ENCODE data around the gene KCNE1. TPM values are rescaled to one million over a fixed set of nuclear protein-coding genes. Genes with fewer than 3 reads are reported as not detected.
"Not testable (repeated sequence)": the region's sequence is repeated elsewhere in the genome, so short reads cannot be mapped to it uniquely, and the experiment has no call there.

The KCNE1 gene
- total RNA-seq, 1 experiment from 2014 or later, result not detected

DNA sequence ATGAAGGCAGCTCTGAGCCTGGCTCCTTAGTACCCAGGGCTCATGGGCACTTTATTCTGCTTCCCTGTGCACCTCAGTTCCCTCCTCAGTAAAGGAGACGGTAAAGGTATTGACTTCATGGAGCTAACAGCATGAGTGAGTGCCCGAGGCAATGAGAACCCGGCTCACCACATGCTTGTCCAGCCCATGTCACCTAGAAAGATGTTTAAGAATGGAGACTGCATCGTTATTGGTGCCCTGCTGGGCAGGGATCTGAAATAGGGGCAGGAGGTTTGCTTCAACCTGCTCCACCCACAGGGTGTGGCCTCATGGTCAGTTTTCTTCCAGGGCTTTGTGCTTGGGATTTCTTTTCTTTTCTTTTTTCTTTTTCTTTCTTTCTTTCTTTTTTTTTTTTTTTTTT lies 7.0 kb upstream of the KCNE1 start:
- no peak for DNase-seq (ENCODE audit: low read depth)
- in situ Hi-C loops (cut with HindIII; ENCODE audit: low pct_unique_long_range_greater_than_20kb, low sequenced_read_pairs), result no loop called here

DNA sequence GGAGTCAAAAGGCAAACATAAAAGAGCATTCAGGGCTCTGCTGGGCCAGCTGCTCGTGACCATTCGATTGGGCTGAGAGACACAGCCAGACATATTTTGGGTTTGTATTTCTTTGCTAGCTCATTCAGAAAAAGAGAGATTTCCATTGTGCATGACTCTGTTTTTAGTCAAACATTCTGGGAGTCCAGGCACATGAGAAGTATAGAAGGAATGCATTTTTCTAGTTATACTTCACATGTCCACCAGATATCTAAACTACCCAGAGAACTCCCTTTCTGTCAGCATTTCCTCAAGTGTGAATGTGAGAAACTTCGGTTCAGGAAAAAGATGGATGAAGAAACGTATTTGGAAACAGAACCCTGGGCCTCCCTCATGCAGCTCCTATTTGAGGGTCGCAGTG lies 6.3 kb upstream of the KCNE1 start:
- no peak for DNase-seq (ENCODE audit: low read depth)
- in situ Hi-C loops (cut with HindIII; ENCODE audit: low pct_unique_long_range_greater_than_20kb, low sequenced_read_pairs), result no loop called here

DNA sequence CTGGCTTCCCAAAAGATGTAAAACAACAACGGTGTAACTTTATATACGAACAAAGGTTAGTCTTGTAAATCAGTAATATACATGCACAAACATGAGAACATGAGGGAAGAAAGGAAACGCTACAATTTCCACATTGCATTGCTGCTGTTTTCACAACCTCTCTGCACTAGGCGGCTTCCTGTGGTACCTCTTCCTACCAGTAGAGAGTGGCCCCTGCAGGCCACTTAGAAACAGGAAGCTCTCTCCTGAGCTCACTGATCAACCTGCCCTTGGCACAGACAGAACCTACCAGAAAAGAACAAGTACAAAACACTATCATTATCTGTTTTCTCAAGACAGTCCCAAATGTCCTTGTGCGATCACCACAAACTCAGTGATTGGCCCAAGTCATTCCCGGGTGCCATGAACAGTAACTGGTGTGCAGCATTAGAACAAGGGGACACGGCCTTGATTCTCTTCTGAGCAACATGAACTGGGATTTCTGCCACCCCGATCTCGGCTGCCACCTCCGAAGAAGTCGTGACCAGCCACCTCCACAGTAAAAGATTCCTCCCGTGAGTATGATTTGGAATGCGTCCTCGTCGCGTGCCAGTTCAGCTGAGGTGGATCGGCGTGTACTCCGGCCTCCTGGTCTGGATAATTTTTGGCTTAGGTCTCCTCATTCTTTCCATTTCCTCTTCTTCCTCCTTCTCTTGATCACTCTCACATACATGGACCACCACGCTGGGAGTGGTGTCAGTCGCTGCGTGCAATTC lies 5.7 kb upstream of the KCNE1 start:
- DNase-seq (ENCODE audit: low read depth), result no peak
- in situ Hi-C loops (cut with HindIII; ENCODE audit: low pct_unique_long_range_greater_than_20kb, low sequenced_read_pairs), result no loop called here

DNA sequence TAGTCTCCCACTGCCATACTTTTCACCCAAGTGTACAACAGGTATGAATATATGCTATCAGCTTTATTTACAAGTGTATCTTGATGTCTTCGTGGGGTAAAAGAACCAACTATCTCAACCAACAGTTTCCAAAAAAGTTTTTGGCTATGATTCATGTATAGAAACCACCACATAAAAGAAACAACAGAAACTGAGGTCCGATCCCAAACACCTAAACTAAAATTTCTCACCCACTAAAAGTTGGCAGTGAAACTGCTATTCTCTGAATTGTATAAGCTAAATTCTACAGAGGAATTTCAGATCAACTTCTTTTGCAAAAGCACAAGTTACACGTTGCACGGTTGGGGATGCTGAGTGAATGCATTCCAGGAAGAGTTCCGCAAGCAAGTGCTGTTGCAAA lies 5.0 kb upstream of the KCNE1 start:
- in situ Hi-C loops (cut with HindIII; ENCODE audit: low pct_unique_long_range_greater_than_20kb, low sequenced_read_pairs), result no loop called here

DNA sequence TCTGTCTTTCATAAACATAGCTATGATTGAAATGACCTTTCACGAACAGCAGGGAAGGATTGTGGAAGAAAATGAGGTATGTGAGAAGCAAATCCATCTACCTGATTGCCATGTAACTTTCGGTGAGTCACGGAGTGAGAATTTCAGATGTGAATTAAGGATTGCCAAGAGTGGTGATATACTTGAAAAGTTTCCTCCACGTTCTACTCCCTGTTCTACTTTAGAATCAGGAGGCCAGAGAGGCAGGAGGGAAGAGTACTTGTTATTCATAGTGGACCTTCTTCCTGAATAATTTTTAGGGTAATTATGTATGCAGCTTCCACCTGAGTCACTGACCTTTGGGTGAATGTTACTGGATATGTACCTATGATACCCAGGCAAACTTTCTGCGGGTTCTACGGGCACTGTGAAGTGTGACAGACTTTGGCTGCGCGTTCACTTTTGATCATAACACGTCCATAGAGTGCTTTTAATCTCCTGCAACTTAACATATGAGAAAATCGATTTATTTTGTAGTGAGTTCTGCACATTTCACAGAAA lies 2.6 kb upstream of the KCNE1 start:
- no peak for DNase-seq (ENCODE audit: low read depth)
- in situ Hi-C loops (cut with HindIII; ENCODE audit: low pct_unique_long_range_greater_than_20kb, low sequenced_read_pairs), result no loop called here

More for the DNA sequence above, 5.0 kb upstream of the KCNE1 start:
- DNase-seq (ENCODE audit: low read depth), result no peak

DNA sequence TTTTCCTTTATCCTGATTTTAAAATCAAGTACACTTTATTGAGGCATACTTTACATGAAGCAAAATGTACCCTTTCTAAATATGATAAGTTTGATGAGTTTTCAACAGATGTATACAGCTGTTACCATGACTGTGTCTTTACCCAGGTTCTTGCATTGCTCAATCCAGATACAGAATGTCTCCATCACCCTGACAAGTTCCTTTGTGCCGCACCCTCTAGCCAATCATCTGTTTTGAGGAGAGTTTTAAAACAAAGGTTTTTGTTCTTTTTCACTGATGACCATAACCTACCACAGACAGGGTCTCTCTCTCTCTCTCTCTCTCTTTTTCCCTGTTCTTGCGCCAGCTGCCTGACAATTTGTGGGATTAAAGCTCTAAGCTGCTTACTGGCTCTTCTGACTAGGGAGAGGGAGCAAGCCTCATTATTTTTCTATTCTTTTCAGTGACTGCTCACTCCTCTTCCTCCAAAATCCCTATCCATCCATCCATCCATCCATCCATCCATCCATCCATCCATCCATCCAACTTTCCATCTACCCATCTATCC lies 1.2 kb upstream of the KCNE1 start:
- no peak for DNase-seq (ENCODE audit: low read depth)
- in situ Hi-C loops (cut with HindIII; ENCODE audit: low pct_unique_long_range_greater_than_20kb, low sequenced_read_pairs), result no loop called here

DNA sequence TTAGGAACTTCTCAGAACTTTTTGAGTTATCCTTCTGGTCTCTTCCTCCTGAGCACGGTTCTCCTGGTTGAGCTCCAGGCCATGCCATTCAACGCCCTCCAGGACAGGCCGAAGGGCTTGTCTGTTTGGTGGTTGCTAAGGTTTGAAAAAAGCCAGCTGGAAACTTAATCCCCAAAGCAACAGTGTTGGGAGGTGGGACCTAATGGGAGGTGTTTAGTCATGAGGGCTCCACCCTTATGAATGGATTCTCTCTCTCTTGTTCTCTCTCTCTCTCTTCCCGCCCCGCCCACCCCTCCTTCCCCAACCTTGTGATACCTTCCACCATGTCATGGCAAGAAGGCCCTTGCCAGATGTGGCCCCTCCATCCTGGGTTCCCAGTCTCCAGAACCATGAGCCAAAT lies 829 bp downstream of the KCNE1 start:
- DNase-seq (ENCODE audit: low read depth), result no peak
- in situ Hi-C loops (cut with HindIII; ENCODE audit: low pct_unique_long_range_greater_than_20kb, low sequenced_read_pairs), result no loop called here

DNA sequence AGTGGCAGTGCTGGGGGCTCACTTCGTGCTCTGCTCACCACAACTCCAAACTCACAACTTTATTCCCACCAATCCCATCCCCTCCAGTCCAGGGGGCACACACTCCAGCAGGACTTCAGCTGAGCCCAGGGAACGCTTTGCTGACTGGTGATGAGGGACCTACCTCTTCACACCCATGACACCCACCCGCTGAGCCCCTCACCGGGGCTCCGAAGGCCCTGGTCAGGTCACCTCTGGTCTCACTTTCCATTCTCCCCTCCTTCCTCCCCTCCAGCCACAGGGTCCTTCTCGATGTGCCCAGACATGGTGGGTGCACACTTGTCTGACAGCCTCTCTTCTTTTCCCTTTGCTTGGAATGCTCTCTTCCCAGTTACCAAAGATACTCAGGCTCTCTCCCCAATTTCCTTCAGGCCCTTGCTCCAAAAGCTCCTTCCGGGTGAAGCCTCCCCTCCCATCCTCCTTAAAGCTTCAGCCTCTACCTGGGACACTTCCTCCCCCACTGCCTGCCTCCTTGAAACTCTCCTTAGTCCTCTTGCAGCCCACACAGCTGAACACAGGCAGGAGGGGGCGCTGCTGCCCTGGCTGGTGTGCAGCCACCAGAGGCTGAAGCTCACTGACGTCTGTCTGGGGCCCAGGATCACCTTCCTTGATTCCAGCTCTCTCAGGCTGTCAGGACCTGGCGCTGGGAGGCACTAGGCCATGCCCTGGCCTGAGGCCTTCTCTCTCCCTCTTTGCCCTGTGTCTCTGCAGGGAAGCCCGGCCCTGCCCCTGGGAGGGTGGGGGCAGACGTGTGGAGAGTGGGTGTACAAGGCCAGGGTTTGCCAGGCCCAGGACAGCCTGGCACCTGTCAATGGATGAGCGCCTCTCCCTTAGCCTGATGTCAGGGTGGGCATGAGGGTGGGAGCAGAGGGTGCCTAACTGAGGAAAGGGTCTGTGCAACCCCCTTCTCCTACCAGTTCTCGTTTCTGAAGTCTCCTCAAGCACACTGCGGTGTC lies 1.6 kb downstream of the KCNE1 start:
- DNase-seq (ENCODE audit: low read depth), result no peak
- in situ Hi-C loops (cut with HindIII; ENCODE audit: low pct_unique_long_range_greater_than_20kb, low sequenced_read_pairs), result no loop called here

DNA sequence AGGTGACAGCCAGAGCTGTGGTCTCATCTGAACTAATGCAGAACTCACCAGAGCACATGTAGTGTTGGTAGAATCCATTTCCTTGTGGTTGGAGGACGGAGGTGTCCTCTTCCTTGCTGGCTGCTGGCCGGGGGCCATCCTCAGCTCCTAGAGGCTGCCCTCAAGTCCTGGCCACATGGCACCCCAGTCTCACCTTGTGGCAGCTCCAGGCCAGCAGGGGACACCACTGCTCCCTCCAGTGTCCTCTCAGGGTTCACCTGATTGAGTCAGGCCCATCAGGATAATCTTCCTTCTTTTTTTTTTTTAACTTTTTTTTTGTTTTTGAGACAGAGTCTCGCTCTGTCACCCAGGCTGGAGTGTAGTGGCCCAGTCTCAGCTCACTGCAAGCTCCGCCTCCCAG lies 2.9 kb downstream of the KCNE1 start:
- in situ Hi-C loops (cut with HindIII; ENCODE audit: low pct_unique_long_range_greater_than_20kb, low sequenced_read_pairs), result no loop called here
- DNase-seq (ENCODE audit: low read depth), result no peak

DNA sequence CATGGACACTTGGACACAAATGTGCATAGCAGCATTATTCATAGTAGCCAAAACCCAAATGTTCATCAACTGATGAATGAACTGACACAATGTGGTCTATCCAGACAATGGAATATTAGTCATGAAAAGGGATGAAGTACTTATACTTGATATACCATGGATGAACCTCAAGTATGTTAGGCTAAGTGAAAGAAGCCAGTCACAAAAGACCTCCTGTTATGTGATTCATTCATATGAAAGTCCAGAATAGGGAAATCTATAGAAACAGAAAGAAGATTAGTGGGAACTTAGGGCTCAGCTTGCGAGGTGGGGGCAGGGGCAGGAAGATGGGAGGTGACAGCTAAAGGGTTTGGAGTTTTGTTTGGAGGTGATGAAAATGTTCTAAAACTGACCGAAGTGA lies 7.4 kb downstream of the KCNE1 start:
- DNase-seq (ENCODE audit: low read depth), result no peak
- in situ Hi-C loops (cut with HindIII; ENCODE audit: low pct_unique_long_range_greater_than_20kb, low sequenced_read_pairs), result no loop called here

DNA sequence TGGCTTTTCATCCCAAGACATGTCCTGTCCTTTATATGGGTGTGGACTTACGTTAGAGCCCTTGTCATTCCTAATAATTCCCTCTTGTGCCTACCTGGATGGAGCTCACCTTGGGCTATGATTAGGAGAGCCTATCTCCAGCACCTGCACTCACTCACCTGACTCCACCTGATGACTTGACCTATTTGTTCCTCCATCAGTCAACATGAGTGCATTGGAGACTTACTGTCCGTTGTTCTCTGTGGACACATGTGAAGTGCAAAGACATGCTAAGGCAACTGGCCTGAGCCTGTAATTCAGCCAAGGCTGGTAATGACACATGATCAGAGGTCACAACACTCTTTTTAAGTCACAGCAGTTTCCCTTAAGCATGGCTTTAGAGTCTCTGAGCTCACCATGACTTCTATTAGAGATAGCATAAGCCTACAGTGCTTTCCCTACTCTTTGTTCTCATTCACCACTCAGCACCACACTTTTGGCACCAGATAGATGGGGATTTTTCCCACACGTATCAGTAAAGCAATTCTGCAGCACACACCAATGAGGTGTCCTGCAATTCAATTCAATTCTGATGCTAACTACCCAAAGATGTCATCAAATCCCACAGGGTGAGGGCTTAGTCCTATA lies 9.4 kb downstream of the KCNE1 start:
- in situ Hi-C loops (cut with HindIII; ENCODE audit: low pct_unique_long_range_greater_than_20kb, low sequenced_read_pairs), result no loop called here
- DNase-seq (ENCODE audit: low read depth), result no peak

DNA sequence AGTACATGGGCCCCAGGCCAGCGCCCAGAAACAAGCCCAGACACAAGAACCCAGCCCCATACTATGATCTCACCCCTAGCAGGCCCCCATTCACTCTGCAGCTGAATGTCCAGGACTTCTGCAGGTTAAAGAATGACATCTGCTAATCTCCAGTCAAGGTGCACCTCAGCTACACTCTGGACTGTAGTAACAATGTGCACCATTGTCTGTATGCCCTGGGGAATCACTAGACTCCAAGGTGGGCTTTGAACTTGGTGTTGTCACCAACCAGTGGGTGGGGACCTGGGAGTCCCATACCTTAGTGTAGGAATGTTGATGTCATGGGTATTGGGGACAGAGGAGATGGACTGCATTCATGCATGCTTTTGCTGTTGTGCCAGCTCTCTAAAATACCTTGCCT lies 10.3 kb downstream of the KCNE1 start:
- in situ Hi-C loops (cut with HindIII; ENCODE audit: low pct_unique_long_range_greater_than_20kb, low sequenced_read_pairs), result no loop called here
- DNase-seq (ENCODE audit: low read depth), result no peak

DNA sequence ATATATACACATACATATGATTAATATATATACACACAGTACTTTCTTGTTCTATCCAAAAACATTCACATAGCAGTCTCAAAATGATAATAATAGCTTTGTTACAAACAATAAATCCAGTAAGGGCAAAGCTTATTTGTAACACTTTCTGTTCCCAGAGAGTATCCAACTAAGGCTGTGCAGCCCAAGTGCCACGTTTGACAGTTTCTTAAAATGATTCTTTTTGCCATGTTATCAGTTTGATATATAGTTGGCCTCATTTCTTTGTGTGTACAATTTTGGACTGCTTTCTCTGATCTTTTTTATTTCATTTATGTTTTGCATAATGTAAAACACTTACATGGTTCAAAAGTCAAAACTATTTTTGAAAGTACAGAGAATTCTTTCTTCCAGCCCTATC lies 11.8 kb downstream of the KCNE1 start:
- in situ Hi-C loops (cut with HindIII; ENCODE audit: low pct_unique_long_range_greater_than_20kb, low sequenced_read_pairs), result no loop called here
- no peak for DNase-seq (ENCODE audit: low read depth)

DNA sequence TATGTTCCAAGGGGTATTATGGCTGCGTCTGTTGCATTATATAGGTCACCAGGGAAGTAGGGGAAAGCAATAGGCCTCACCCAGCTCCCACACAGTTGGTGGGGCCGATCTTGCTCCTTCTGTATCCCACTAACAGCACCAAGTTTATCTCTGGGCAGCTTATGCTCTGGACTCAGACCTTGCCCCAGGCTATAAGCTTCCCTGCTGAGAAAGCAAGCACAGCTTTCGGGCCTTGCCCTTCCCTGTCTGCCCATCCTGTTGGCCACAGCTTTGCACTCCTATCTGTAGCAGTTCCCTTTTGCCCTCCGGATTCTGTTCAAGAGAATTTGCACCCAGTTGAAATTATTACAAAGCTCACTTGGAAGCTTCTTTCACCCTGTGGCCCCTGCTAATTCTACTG lies 12.9 kb downstream of the KCNE1 start:
- in situ Hi-C loops (cut with HindIII; ENCODE audit: low pct_unique_long_range_greater_than_20kb, low sequenced_read_pairs), result no loop called here
- no peak for DNase-seq (ENCODE audit: low read depth)

DNA sequence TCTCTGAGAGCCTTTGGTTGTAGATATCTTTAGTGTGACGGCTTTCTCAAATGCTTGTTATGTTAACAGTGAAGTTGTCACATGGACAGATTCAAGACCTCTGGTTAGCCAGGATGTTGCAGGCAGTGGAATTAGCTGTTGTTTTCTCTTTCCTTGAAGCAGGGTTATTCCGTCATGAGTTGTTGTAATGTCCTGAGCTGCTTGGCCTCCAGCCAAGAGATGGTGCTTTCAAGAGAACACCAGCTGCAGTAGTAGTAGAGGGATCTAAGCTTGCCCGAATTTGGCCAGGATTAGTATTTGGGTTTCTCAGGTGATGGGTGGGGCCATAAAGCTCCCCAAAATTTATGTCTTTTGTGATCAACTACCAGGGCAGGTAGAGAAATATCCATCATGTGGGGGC lies 13.4 kb downstream of the KCNE1 start:
- in situ Hi-C loops (cut with HindIII; ENCODE audit: low pct_unique_long_range_greater_than_20kb, low sequenced_read_pairs), result no loop called here
- DNase-seq (ENCODE audit: low read depth), result no peak

DNA sequence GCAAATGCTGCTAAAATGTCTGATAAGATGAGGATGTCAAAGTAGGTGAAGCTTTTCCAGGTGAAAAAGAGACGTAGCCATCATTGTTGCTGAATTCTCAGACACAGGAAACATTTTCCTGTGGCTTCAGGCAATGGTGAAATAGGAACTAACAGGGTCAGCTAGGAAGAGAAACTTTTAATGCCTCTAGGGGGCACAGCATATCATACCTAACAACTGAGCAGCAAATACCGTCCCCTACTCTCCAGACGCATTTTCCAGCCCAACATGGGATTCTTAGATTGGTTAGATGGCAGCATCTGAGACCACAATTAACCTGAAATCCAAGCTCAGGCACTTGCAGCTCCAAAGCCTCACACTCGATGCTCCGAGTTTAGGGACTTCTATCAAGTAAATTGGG lies 28.2 kb downstream of the KCNE1 start:
- in situ Hi-C loops (cut with HindIII; ENCODE audit: low pct_unique_long_range_greater_than_20kb, low sequenced_read_pairs); DNase-seq (ENCODE audit: low read depth): not testable (repeated sequence)

DNA sequence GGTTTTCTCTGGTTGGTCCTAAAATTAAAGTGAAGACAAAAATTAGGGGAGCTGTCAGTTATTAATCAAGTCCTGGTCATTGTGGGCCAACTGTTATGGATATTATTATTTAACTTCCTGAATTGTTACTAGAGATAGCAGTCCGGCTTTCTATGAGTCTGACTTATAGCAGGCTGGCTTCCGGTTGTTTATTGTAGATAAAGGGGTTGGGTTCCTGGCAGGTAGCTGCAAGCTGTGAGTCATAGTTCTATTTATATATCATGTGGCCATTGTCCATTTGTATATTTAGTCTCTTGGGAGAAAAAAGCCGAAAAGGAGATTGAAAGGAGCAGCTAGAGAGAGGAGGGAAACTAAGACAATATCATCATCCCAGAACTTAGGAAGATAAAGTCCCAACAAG lies 28.6 kb downstream of the KCNE1 start:
- in situ Hi-C loops (cut with HindIII; ENCODE audit: low pct_unique_long_range_greater_than_20kb, low sequenced_read_pairs); DNase-seq (ENCODE audit: low read depth): not testable (repeated sequence)

DNA sequence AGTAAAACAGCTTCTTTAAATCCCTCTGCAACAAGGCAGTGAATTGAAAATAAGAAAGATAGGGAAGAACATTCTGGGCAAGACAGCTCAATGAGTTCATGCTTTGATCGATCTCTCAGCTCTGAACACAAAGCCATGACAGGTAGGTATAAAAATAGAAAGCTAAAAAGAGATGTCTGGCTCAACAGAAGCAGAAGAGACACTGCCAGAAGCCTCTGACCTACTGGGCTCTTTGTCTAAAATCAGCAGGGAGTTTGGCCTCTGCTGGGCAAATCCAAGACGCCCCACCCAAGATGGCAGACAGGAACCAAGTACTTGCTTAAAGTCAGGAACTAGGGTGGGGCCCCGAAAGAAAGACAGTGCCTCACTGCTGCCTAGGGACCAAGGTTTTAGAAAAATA lies 44.7 kb downstream of the KCNE1 start:
- DNase-seq (ENCODE audit: low read depth); in situ Hi-C loops (cut with HindIII; ENCODE audit: low pct_unique_long_range_greater_than_20kb, low sequenced_read_pairs): not testable (repeated sequence)

Data from Caki2 (cell line).